ENCODE data around the gene AGAP1. TPM values are rescaled to one million over a fixed set of nuclear protein-coding genes. Genes with fewer than 3 reads are reported as not detected.

AGAP1 gene
- total and polyA plus RNA-seq, 2 donors (not counting 3 experiments of a cell fraction or from before 2014, with no cell fraction given): 10.2 to 20.9 TPM

GRCh38 chr2:236109061-236109460, 615.2 kb downstream of the AGAP1 start:
- FAIRE-seq: no peak
- H3K27me3 ChIP-seq (ENCODE audit: control insufficient read depth in 2 of 2, insufficient read depth in 2 of 2, low read length in 2 of 2): no peaks in the 10 kb centered on the region
- peaks cover 28% of the 10 kb centered on the region for H3K4me1 ChIP-seq (ENCODE audit: control insufficient read depth, extremely low read depth, insufficient read depth, low read length)
- TF ChIP-seq POLR2A (IDR thresholded peaks at IDR 0.05; ENCODE audit: low read depth, low read length) (no peak), GATA2 (IDR thresholded peaks at IDR 0.05; ENCODE audit: insufficient read depth, insufficient read length, low read depth, low read length) (no peak), MYC (IDR thresholded peaks at IDR 0.05; ENCODE audit: low read depth, low read length) (no peak), MAX (IDR thresholded peaks at IDR 0.05; ENCODE audit: insufficient read depth, insufficient read length) (no peak), POLR2AphosphoS5 (IDR thresholded peaks at IDR 0.05; ENCODE audit: insufficient read depth, low read depth, low read length) (no peak), EZH2 (IDR thresholded peaks at IDR 0.05; ENCODE audit: borderline replicate concordance, low read depth, low read length, severe bottlenecking) (no peak), CTCF (IDR thresholded peaks at IDR 0.05; ENCODE audit: extremely low read depth in 1 of 2, insufficient read depth in 1 of 2, low read depth in 1 of 2, low read length in 2 of 2) (no peak), FOS (IDR thresholded peaks at IDR 0.05; ENCODE audit: borderline replicate concordance, insufficient read depth, low read length) (no peak), JUN (IDR thresholded peaks at IDR 0.05; ENCODE audit: borderline replicate concordance, insufficient read depth, insufficient read length, low read depth) (no peak)
- no peak overlapping the region for H3K27ac ChIP-seq (ENCODE audit: insufficient read depth, low read depth, low read length)
- H3K4me3 ChIP-seq (replicated peaks in 1 of 3; ENCODE audit: insufficient read depth in 1 of 3, low read depth in 1 of 3, low read length in 3 of 3): no peak overlapping the region
- POLR2A ChIA-PET: no interaction called here
- intact Hi-C loops (cut with micrococcal nuclease) (loop anchor here (2.0 to 5.0 kb wide), 3 partner anchors 56 to 332 kb away; no protein-coding TSS in a partner anchor), dilution Hi-C loops (cut with MboI; ENCODE audit: extremely low pct_ligation_motif_present, low sequenced_read_pairs) (no loop called here)
- H2AFZ ChIP-seq (ENCODE audit: low read depth, low read length): no peak overlapping the region
- CTCF ChIA-PET: interaction anchor here (1.1 kb wide), 1 partner anchor 343 kb away, joined by 3 read pairs; no protein-coding TSS in a partner anchor
- no peaks in the 10 kb centered on the region for H4K20me1 ChIP-seq (replicated peaks; ENCODE audit: control insufficient read depth, extremely low read depth, insufficient read depth, low read length)
- no peaks in the 10 kb centered on the region for H3K9me3 ChIP-seq (replicated peaks; ENCODE audit: control insufficient read depth, insufficient read depth, low read length)
- DNase-seq (ENCODE audit: low read depth, low spot score): no peak
- no peaks in the 10 kb centered on the region for H3K36me3 ChIP-seq (ENCODE audit: control insufficient read depth in 2 of 2, extremely low read depth in 1 of 2, insufficient read depth in 2 of 2, low read length in 2 of 2)
- BruUV-seq (replicated peaks): no TSS peak
- H3K79me2 ChIP-seq (ENCODE audit: control insufficient read depth, insufficient read depth, low read length): no peaks in the 10 kb centered on the region
- no peak overlapping the region for H3K4me2 ChIP-seq (ENCODE audit: insufficient read depth, low read length)
- H3K9ac ChIP-seq (replicated peaks; ENCODE audit: extremely low read depth, insufficient read depth, low read length): no peak overlapping the region
- H3K9me1 ChIP-seq (replicated peaks; ENCODE audit: control insufficient read depth, extremely low read depth, insufficient read depth, low read length): no peaks in the 10 kb centered on the region

Measured in endothelial cell of umbilical vein (primary cell).